GM23338 (cell line): ENCODE data around the gene ROBO1. TPM values are rescaled to one million over a fixed set of nuclear protein-coding genes. Genes with fewer than 3 reads are reported as not detected.

ENCODE experiments used
- ATAC-seq: fragments of 200-7000 bp; cut with Tn5 transposase; 3 replicates; pipeline ENCODE4 v1.9.1; 2020
- DNase-seq: peaks from one replicate; pipeline ENCODE4 v3.0.0-alpha.2; 2015; ENCODE audit warnings: low spot score
- H2AFZ ChIP-seq: fragments of 200-600 bp; sonication (generic); 2 replicates; pipeline ENCODE4 v1.8.0; 2016; ENCODE audit warnings: antibody characterized with exemption, mild to moderate bottlenecking, moderate library complexity
- H3F3A ChIP-seq: fragments of 200-600 bp; sonication (generic); replicated peaks from 2 replicates; pipeline ENCODE4 v1.8.0; 2017; ENCODE audit warnings: antibody characterized with exemption, mixed run types, low read depth
- H3K27ac ChIP-seq: fragments of 200-600 bp; sonication (generic); 2 replicates; pipeline ENCODE4 v1.6.1; 2016; ENCODE audit warnings: low read depth
- H3K27me3 ChIP-seq: fragments of 200-600 bp; sonication (generic); 2 replicates; pipeline ENCODE4 v1.8.0; 2016; ENCODE audit warnings: mild to moderate bottlenecking, mixed run types, moderate library complexity; ENCODE audit not compliant: insufficient read depth
- H3K36me3 ChIP-seq: fragments of 200-600 bp; sonication (generic); 2 replicates; pipeline ENCODE4 v1.8.0; 2016; ENCODE audit warnings: mild to moderate bottlenecking; ENCODE audit not compliant: insufficient read depth
- H3K4me1 ChIP-seq: fragments of 200-600 bp; sonication (generic); 2 replicates; pipeline ENCODE4 v1.8.0; 2016; ENCODE audit warnings: mild to moderate bottlenecking, moderate library complexity; ENCODE audit not compliant: insufficient read depth
- H3K4me2 ChIP-seq: fragments of 200-600 bp; sonication (generic); 2 replicates; pipeline ENCODE4 v1.7.1; 2017; ENCODE audit warnings: mixed run types
- H3K4me3 ChIP-seq: fragments of 200-600 bp; sonication (generic); 2 replicates; pipeline ENCODE4 v1.6.1; 2016; ENCODE audit warnings: mixed run types
- H3K79me2 ChIP-seq: fragments of 200-600 bp; sonication (generic); replicated peaks from 2 replicates; pipeline ENCODE4 v1.8.0; 2017; ENCODE audit warnings: mild to moderate bottlenecking; ENCODE audit not compliant: insufficient read depth
- H3K9me2 ChIP-seq: fragments of 200-600 bp; sonication (generic); 2 replicates; pipeline ENCODE4 v1.8.0; 2017; ENCODE audit not compliant: insufficient read depth
- H4K20me1 ChIP-seq: fragments of 200-600 bp; sonication (generic); replicated peaks from 2 replicates; pipeline ENCODE4 v1.8.0; 2017; ENCODE audit warnings: mild to moderate bottlenecking; ENCODE audit not compliant: insufficient read depth
- H3K27ac Mint-ChIP-seq: 2 replicates; pipeline ENCODE4 v1.8.0; 2020; ENCODE audit warnings: inconsistent platforms, mild to moderate bottlenecking, moderate library complexity, mixed read lengths
- H3K27me3 Mint-ChIP-seq: 3 replicates; pipeline ENCODE4 v1.8.0; 2022; ENCODE audit warnings: low read depth, mild to moderate bottlenecking, moderate library complexity, mixed read lengths, inconsistent platforms; ENCODE audit not compliant: insufficient read depth, poor library complexity
- H3K36me3 Mint-ChIP-seq: 3 replicates; pipeline ENCODE4 v1.8.0; 2021; ENCODE audit warnings: low read depth, mild to moderate bottlenecking, inconsistent platforms, moderate library complexity, mixed read lengths
- H3K4me1 Mint-ChIP-seq: 3 replicates; pipeline ENCODE4 v1.8.0; 2020; ENCODE audit warnings: mild to moderate bottlenecking, inconsistent platforms, mixed read lengths
- H3K4me3 Mint-ChIP-seq: 3 replicates; pipeline ENCODE4 v1.8.0; 2021; ENCODE audit warnings: moderate library complexity, mild to moderate bottlenecking, inconsistent platforms, mixed read lengths
- H3K9me3 Mint-ChIP-seq: 3 replicates; pipeline ENCODE4 v1.8.0; 2020; ENCODE audit warnings: moderate library complexity, mild to moderate bottlenecking, inconsistent platforms, mixed read lengths
- CREB1 ChIP-seq: fragments of 250-450 bp; sonication (Bioruptor Pico); IDR thresholded peaks from 2 replicates; pipeline ENCODE4 v1.5.0; 2020; ENCODE audit warnings: low read depth, mild to moderate bottlenecking, moderate library complexity
- EZH2 ChIP-seq: fragments of 200-600 bp; sonication (generic); IDR thresholded peaks from one replicate; pipeline ENCODE4 v1.8.0; 2017; ENCODE audit warnings: antibody characterized with exemption, mild to moderate bottlenecking, low read depth; ENCODE audit not compliant: unreplicated experiment
- EZH2phosphoT487 ChIP-seq: fragments of 200-600 bp; sonication (generic); IDR thresholded peaks from one replicate; pipeline ENCODE4 v1.8.1; 2018; ENCODE audit warnings: antibody characterized with exemption; ENCODE audit not compliant: unreplicated experiment
- JUNB ChIP-seq: IDR thresholded peaks from one replicate; pipeline ENCODE4 v1.6.1; 2016; ENCODE audit warnings: antibody characterized with exemption; ENCODE audit not compliant: unreplicated experiment
- NANOG ChIP-seq: IDR thresholded peaks from 2 replicates; pipeline ENCODE4 v1.6.1; 2016; ENCODE audit warnings: antibody characterized with exemption, borderline replicate concordance
- POLR2AphosphoS5 ChIP-seq: IDR thresholded peaks from 2 replicates; pipeline ENCODE4 v1.6.1; 2016; ENCODE audit warnings: antibody characterized with exemption, low read depth
- STAT1 ChIP-seq: IDR thresholded peaks from one replicate; pipeline ENCODE4 v1.6.1; 2016; ENCODE audit warnings: antibody characterized with exemption; ENCODE audit not compliant: unreplicated experiment
- ZNF114 ChIP-seq: fragments of 250-450 bp; sonication (Bioruptor Pico); IDR thresholded peaks from 2 replicates; pipeline ENCODE4 v1.5.0; 2020; ENCODE audit warnings: mild to moderate bottlenecking, moderate library complexity
- ZNF331 ChIP-seq: fragments of 250-450 bp; sonication (Bioruptor Pico); IDR thresholded peaks from 2 replicates; pipeline ENCODE4 v1.5.0; 2020; ENCODE audit warnings: low read depth, mild to moderate bottlenecking, moderate library complexity
- polyA plus RNA-seq: library from polyadenylated mRNA; unstranded; fragments of >200 nt; fragmentation: Nextera tagmentation; extraction: Ambion mirVana; gene quantifications from 2 replicates; pipeline ENCODE4 v1.2.1, GENCODE V29; 2016
- total RNA-seq: library from RNA; depleted of rRNA; stranded (reverse); fragments of >200 nt; shearing (Covaris generic); gene quantifications from 2 replicates; pipeline ENCODE4 v1.2.3, GENCODE V29; 2014
- TF ChIP-seq, protein P1 (sequence below): IDR thresholded peaks from 2 replicates; pipeline ENCODE4 v1.6.1; 2016; ENCODE audit warnings: antibody characterized with exemption
- TF ChIP-seq, protein P2 (sequence below), 2 experiments: fragments of 200-600 bp in 1 of 2; sonication (generic) in 1 of 2; conservative IDR thresholded peaks; 2 replicates each; pipeline versions ENCODE4 v1.5.1 to v1.6.1; 2016 to 2017; ENCODE audit warnings: antibody characterized with exemption in 2 of 2, low read depth in 2 of 2, mild to moderate bottlenecking in 2 of 2, moderate library complexity in 1 of 2
- TF ChIP-seq, protein P3 (sequence below): IDR thresholded peaks from one replicate; pipeline ENCODE4 v1.6.1; 2018; ENCODE audit warnings: antibody characterized with exemption; ENCODE audit not compliant: unreplicated experiment
- TF ChIP-seq, protein P4 (sequence below): fragments of 250-450 bp; sonication (Bioruptor Pico); IDR thresholded peaks from 2 replicates; pipeline ENCODE4 v1.5.0; 2020; ENCODE audit warnings: mild to moderate bottlenecking, moderate library complexity

ROBO1 gene
- total and polyA plus RNA-seq, 2 experiments from 2014 or later: 19.2 to 78.3 TPM

DNA sequence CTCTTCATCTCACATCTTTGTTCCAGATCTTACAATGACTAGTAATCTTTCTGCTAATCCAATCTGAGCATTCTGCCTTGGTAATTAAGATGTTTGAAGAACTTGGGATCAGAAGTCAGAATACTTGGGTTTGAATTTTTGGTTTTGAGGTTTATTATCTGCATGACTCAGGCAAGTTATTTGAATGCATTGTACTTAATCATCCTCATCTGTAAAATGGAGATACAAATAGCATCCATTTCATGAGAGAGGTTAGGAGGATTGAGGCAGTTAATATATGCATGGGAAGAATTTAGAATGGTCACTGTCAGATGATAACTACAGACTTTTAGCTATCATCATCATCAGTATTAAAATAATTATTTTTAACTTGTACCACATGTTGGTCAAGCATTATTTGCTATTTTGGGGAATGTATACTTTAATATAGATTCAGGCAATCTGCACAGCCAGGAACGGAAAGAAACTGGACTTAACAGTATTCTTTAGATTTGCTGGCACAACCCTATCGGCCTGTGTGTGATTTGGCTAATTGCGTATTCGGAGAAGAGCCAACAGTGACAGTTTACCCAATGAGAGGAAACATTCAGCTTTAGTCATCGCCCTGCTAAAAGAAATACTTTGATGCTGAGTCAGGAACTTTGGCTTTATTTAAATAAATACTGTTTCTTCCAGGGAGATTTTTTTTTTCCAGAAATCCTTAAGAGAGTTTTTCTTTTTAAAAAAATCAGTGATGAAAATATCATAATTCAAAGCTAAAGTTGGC is 600.0 kb downstream of the ROBO1 start:
- no peak overlapping the region for H2AFZ ChIP-seq
- ATAC-seq (no peak), DNase-seq (no peak)
- peaks cover 10% of the 10 kb centered on the region; the same call in 1 of the 2 replicates for H3K4me1 ChIP-seq
- no peak overlapping the region for H3K4me2 ChIP-seq
- no peak overlapping the region for H3K27ac ChIP-seq
- TF ChIP-seq, protein P1, sequence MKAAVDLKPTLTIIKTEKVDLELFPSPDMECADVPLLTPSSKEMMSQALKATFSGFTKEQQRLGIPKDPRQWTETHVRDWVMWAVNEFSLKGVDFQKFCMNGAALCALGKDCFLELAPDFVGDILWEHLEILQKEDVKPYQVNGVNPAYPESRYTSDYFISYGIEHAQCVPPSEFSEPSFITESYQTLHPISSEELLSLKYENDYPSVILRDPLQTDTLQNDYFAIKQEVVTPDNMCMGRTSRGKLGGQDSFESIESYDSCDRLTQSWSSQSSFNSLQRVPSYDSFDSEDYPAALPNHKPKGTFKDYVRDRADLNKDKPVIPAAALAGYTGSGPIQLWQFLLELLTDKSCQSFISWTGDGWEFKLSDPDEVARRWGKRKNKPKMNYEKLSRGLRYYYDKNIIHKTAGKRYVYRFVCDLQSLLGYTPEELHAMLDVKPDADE: no peak
- no peak for TF ChIP-seq EZH2
- no peak for TF ChIP-seq ZNF114 (CRISPR knock-in tag)
- no peak for TF ChIP-seq JUNB
- no peak for TF ChIP-seq STAT1
- no peak for TF ChIP-seq CREB1
- no peak for TF ChIP-seq NANOG
- TF ChIP-seq, protein P2, sequence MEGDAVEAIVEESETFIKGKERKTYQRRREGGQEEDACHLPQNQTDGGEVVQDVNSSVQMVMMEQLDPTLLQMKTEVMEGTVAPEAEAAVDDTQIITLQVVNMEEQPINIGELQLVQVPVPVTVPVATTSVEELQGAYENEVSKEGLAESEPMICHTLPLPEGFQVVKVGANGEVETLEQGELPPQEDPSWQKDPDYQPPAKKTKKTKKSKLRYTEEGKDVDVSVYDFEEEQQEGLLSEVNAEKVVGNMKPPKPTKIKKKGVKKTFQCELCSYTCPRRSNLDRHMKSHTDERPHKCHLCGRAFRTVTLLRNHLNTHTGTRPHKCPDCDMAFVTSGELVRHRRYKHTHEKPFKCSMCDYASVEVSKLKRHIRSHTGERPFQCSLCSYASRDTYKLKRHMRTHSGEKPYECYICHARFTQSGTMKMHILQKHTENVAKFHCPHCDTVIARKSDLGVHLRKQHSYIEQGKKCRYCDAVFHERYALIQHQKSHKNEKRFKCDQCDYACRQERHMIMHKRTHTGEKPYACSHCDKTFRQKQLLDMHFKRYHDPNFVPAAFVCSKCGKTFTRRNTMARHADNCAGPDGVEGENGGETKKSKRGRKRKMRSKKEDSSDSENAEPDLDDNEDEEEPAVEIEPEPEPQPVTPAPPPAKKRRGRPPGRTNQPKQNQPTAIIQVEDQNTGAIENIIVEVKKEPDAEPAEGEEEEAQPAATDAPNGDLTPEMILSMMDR (conservative IDR thresholded peaks at IDR 0.05; ENCODE audit: low read depth in 2 of 2): no peak
- TF ChIP-seq ZNF331 (CRISPR knock-in tag): no peak
- TF ChIP-seq, protein P3, sequence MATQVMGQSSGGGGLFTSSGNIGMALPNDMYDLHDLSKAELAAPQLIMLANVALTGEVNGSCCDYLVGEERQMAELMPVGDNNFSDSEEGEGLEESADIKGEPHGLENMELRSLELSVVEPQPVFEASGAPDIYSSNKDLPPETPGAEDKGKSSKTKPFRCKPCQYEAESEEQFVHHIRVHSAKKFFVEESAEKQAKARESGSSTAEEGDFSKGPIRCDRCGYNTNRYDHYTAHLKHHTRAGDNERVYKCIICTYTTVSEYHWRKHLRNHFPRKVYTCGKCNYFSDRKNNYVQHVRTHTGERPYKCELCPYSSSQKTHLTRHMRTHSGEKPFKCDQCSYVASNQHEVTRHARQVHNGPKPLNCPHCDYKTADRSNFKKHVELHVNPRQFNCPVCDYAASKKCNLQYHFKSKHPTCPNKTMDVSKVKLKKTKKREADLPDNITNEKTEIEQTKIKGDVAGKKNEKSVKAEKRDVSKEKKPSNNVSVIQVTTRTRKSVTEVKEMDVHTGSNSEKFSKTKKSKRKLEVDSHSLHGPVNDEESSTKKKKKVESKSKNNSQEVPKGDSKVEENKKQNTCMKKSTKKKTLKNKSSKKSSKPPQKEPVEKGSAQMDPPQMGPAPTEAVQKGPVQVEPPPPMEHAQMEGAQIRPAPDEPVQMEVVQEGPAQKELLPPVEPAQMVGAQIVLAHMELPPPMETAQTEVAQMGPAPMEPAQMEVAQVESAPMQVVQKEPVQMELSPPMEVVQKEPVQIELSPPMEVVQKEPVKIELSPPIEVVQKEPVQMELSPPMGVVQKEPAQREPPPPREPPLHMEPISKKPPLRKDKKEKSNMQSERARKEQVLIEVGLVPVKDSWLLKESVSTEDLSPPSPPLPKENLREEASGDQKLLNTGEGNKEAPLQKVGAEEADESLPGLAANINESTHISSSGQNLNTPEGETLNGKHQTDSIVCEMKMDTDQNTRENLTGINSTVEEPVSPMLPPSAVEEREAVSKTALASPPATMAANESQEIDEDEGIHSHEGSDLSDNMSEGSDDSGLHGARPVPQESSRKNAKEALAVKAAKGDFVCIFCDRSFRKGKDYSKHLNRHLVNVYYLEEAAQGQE: no peak
- TF ChIP-seq EZH2phosphoT487: no peak
- no peak for TF ChIP-seq POLR2AphosphoS5
- TF ChIP-seq, protein P4, sequence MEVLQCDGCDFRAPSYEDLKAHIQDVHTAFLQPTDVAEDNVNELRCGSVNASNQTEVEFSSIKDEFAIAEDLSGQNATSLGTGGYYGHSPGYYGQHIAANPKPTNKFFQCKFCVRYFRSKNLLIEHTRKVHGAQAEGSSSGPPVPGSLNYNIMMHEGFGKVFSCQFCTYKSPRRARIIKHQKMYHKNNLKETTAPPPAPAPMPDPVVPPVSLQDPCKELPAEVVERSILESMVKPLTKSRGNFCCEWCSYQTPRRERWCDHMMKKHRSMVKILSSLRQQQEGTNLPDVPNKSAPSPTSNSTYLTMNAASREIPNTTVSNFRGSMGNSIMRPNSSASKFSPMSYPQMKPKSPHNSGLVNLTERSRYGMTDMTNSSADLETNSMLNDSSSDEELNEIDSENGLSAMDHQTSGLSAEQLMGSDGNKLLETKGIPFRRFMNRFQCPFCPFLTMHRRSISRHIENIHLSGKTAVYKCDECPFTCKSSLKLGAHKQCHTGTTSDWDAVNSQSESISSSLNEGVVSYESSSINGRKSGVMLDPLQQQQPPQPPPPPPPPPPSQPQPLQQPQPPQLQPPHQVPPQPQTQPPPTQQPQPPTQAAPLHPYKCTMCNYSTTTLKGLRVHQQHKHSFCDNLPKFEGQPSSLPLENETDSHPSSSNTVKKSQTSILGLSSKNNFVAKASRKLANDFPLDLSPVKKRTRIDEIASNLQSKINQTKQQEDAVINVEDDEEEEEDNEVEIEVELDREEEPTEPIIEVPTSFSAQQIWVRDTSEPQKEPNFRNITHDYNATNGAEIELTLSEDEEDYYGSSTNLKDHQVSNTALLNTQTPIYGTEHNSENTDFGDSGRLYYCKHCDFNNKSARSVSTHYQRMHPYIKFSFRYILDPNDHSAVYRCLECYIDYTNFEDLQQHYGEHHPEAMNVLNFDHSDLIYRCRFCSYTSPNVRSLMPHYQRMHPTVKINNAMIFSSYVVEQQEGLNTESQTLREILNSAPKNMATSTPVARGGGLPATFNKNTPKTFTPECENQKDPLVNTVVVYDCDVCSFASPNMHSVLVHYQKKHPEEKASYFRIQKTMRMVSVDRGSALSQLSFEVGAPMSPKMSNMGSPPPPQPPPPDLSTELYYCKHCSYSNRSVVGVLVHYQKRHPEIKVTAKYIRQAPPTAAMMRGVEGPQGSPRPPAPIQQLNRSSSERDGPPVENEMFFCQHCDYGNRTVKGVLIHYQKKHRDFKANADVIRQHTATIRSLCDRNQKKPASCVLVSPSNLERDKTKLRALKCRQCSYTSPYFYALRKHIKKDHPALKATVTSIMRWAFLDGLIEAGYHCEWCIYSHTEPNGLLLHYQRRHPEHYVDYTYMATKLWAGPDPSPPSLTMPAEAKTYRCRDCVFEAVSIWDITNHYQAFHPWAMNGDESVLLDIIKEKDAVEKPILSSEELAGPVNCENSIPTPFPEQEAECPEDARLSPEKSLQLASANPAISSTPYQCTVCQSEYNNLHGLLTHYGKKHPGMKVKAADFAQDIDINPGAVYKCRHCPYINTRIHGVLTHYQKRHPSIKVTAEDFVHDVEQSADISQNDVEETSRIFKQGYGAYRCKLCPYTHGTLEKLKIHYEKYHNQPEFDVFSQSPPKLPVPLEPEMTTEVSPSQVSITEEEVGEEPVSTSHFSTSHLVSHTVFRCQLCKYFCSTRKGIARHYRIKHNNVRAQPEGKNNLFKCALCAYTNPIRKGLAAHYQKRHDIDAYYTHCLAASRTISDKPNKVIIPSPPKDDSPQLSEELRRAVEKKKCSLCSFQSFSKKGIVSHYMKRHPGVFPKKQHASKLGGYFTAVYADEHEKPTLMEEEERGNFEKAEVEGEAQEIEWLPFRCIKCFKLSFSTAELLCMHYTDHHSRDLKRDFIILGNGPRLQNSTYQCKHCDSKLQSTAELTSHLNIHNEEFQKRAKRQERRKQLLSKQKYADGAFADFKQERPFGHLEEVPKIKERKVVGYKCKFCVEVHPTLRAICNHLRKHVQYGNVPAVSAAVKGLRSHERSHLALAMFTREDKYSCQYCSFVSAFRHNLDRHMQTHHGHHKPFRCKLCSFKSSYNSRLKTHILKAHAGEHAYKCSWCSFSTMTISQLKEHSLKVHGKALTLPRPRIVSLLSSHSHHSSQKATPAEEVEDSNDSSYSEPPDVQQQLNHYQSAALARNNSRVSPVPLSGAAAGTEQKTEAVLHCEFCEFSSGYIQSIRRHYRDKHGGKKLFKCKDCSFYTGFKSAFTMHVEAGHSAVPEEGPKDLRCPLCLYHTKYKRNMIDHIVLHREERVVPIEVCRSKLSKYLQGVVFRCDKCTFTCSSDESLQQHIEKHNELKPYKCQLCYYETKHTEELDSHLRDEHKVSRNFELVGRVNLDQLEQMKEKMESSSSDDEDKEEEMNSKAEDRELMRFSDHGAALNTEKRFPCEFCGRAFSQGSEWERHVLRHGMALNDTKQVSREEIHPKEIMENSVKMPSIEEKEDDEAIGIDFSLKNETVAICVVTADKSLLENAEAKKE (CRISPR knock-in tag): no peak
- Mint-ChIP-seq H3K36me3 (peaks cover 4% of the 10 kb centered on the region; the same call in 1 of the 3 replicates), H3K27me3 (no peaks in the 10 kb centered on the region), H3K27ac (peak overlapping the region; percentile 7; the same call in 1 of the 2 replicates), H3K4me1 (peaks cover 16% of the 10 kb centered on the region), H3K4me3 (no peak overlapping the region), H3K9me3 (peaks cover 4% of the 10 kb centered on the region; the same call in 2 of the 3 replicates)
- H3K4me3 ChIP-seq: no peak overlapping the region
- H3K9me2 ChIP-seq: no peaks in the 10 kb centered on the region
- H3K36me3 ChIP-seq: no peaks in the 10 kb centered on the region
- H4K20me1 ChIP-seq: no peaks in the 10 kb centered on the region
- H3K27me3 ChIP-seq: no peaks in the 10 kb centered on the region
- no peaks in the 10 kb centered on the region for H3K79me2 ChIP-seq
- H3F3A ChIP-seq: no peaks in the 10 kb centered on the region
